Measurements from ENCODE around the gene SYTL1.
A peak's percentile ranks its signal among the peaks of the same experiment; 100 is the strongest.

SYTL1 gene

GRCh38 chr1:27314737-27315136 is 27.1 kb upstream of the SYTL1 start:
- no peak overlapping the region for H3K4me3 ChIP-seq (ENCODE audit: low read length)
- DNase-seq (ENCODE audit: low read depth, low spot score), result no peak

DNA sequence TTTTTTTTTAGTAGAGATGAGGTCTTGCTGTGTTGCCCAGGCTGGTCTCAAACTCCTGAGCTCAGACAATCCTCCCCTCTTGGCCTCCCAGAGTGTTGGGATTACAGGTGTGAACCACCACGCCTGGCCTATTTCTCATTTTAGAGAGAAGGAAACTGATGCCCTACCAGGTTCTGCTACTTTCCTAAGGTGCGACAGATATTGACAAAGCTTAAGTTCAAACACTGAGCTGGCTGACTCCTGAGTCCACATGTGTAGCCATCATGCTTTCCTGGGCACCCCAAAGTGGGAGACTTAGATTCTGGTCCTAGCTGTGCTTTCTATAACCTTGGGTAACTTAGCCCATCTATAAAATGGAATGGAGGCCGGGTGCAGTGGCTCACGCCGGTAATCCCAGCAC is 25.0 kb upstream of the SYTL1 start:
- H3K4me3 ChIP-seq (ENCODE audit: low read length), result no peak overlapping the region
- DNase-seq (ENCODE audit: low read depth, low spot score), result no peak

GRCh38 chr1:27318136-27318535 is 23.7 kb upstream of the SYTL1 start:
- DNase-seq (ENCODE audit: low read depth, low spot score), result no peak
- no peak overlapping the region for H3K4me3 ChIP-seq (ENCODE audit: low read length)

GRCh38 chr1:27318596-27318995 is 23.2 kb upstream of the SYTL1 start:
- no peak overlapping the region for H3K4me3 ChIP-seq (ENCODE audit: low read length)
- no peak for DNase-seq (ENCODE audit: low read depth, low spot score)

- H3K4me3 ChIP-seq (ENCODE audit: low read length), result peak within 1 kb of the TSS; percentile 93
- peak; percentile 94 for DNase-seq (ENCODE audit: low read depth, low spot score)
Measured at GRCh38 chr1:27321813-27322568, 19.8 kb upstream of the SYTL1 start, which contains the start of gene TMEM222. TMEM222 (plus strand) TSS chr1:27322163; CDS start chr1:27322198, 35 bp downstream.

GRCh38 chr1:27322569-27323240 is 19.1 kb upstream of the SYTL1 start:
- no peak for DNase-seq (ENCODE audit: low read depth, low spot score)

GRCh38 chr1:27325286-27325685 is 16.5 kb upstream of the SYTL1 start:
- no peak for DNase-seq (ENCODE audit: low read depth, low spot score)
- H3K4me3 ChIP-seq (ENCODE audit: low read length), result no peak overlapping the region

More at GRCh38 chr1:27322569-27323240, 19.1 kb upstream of the SYTL1 start:
- peak overlapping the region; percentile 93 for H3K4me3 ChIP-seq (ENCODE audit: low read length)

DNA sequence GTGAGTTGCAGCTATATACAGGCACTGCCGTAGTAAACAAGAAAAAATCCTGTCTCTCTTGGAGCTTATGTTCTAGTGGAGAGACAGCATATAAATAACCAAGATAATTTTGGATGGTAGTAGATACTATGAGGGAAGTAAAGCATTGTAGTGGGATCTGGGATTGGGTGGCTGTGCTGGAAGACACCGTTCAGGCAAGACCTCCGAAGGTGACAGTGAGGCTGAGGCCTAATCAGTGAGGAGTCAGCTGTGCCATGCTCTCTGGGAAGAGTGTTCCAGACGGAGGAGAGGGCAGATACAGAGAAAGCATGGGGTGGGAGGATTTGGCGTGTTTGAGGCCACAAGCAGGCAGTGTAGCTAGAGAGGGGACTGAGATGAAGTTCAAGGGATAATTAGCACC is 13.9 kb upstream of the SYTL1 start:
- no peak for DNase-seq (ENCODE audit: low read depth, low spot score)
- H3K4me3 ChIP-seq (ENCODE audit: low read length), result no peak overlapping the region

- DNase-seq (ENCODE audit: low read depth, low spot score), result no peak
- no peak overlapping the region for H3K4me3 ChIP-seq (ENCODE audit: low read length)
Measured at GRCh38 chr1:27330786-27331185, 11.0 kb upstream of the SYTL1 start.

- no peak overlapping the region for H3K4me3 ChIP-seq (ENCODE audit: low read length)
- DNase-seq (ENCODE audit: low read depth, low spot score), result no peak
Measured at GRCh38 chr1:27331426-27331825, 10.4 kb upstream of the SYTL1 start.

GRCh38 chr1:27331922-27332321 is 9.9 kb upstream of the SYTL1 start:
- DNase-seq (ENCODE audit: low read depth, low spot score), result no peak
- no peak overlapping the region for H3K4me3 ChIP-seq (ENCODE audit: low read length)

DNA sequence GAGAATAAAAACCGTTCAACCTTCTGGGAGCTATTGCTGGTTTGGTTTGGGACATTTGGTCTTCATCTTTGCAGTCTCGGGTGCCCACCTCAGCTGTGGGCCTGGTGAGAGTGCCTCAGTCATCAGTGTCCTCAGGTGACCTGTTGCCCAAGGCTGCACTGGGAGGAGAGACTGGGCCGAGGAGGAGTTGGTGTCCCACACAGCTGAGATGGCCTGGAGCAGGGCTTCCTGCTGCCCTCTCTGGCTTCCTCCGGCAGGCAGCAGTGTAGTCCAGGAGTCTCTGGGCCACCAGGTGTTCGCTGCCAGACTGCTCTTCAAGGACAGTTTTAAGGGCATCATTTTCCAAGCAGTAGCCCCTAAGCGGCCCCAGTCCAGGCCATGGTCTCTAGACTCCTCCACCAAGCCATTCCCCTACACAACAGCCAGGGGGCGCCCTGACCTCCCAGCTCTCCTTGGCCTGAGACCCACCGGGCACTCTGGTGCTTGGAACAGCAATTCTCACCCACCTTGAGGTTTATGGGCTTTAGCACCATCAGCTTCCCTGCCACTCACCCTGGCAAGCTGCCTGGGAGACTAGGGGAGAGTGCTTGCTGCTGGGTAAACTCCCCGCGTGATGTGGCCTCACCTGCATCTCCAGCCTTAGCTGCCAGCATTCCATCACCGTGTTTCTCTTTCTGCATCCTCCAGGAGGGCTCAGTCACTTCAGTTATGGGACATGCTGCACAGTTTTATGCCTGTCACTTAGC is 9.1 kb upstream of the SYTL1 start:
- H3K4me3 ChIP-seq (ENCODE audit: low read length), result no peak overlapping the region
- DNase-seq (ENCODE audit: low read depth, low spot score), result no peak

DNA sequence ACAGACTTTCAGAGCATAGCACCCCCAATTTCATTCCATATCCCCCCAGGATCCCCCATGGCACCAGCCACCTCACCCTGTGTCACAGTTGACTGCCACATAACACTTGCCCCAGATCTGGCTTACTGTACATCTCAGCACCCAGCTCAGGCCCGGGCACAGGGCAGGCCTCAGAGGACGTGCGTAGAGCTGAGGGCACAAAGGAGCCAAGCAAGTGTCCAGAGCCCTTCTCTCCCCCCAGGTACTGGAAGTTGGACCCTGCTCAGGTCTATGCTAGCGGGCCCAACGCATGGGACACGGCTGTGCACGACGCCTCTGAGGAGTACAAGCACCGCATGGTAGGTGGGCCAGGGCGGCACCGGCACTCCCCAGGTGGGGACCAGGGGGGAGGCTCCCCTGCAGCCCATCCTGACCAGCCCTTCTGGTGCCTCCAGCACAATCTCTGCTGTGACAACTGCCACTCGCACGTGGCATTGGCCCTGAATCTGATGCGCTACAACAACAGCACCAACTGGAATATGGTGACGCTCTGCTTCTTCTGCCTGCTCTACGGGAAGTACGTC is 8.0 kb upstream of the SYTL1 start:
- no peak for DNase-seq (ENCODE audit: low read depth, low spot score)
- H3K4me3 ChIP-seq (ENCODE audit: low read length), result no peak overlapping the region

DNA sequence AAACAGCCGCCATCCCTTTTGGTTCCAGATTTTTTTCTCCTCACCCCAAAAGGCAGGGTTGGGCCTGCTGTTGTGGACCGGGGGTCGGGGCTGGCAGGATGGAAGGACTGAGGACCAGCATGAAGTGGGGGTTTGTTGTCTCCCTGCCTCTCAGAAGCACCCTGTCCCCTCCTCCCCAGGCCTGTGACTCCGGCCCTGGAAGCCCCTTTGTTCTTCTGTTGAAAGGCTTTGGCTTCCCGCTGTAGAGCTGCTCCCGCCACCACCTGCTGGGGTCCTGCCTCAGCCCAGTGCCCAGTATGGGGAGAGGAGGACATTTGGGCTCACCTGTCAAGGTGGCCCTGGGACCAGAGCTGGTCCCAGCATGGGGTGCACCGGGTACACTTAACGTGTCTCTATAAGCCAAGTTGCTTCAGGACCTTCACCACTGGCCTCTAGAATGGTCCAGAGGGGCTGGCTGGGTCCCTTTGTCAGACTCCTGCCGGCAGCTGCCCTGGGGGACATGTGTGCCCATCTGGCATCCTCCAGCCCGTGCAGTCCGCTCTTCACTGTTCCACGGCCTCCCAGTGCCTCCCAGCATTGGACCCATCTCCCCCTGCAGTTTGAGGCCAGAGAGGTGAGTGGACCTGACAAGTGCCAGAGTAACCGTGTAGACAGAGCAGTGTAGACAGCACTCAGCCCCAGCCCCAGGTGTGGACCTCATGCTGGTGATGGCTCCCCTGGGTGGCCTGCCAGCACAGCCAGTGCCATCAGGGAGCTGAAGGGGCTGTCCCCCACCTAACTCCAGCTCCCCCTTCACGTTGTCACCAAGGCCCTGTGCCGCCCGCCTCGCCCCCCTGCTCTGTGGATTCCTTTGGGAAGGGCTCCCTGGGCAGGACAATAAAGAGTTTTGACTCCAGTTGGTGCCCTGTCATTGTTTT is 6.1 kb upstream of the SYTL1 start:
- DNase-seq (ENCODE audit: low read depth, low spot score), result no peak
- H3K4me3 ChIP-seq (ENCODE audit: low read length), result no peak overlapping the region

DNA sequence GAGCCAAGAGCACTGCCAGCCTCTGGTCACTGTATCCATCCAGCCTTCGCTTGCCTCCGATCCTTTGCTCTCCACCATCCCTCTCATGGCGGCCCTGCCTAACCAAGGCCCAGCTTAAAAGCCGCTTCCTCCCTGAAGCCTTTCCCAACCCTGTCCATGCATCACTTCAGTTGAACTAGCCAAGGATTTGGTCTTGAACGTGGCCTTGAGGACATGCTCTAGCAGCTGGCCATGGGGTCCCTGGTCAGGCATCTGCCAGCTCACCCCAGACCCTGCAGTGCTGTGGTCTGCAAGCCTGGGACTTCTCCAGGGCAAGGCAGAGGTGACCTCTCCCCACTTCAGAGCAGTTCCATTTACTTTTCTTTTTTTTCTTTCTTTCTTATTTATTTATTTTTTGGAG is 5.1 kb upstream of the SYTL1 start:
- H3K4me3 ChIP-seq (ENCODE audit: low read length), result no peak overlapping the region
- no peak for DNase-seq (ENCODE audit: low read depth, low spot score)

GRCh38 chr1:27338751-27339150 is 3.1 kb upstream of the SYTL1 start:
- no peak for DNase-seq (ENCODE audit: low read depth, low spot score)

DNA sequence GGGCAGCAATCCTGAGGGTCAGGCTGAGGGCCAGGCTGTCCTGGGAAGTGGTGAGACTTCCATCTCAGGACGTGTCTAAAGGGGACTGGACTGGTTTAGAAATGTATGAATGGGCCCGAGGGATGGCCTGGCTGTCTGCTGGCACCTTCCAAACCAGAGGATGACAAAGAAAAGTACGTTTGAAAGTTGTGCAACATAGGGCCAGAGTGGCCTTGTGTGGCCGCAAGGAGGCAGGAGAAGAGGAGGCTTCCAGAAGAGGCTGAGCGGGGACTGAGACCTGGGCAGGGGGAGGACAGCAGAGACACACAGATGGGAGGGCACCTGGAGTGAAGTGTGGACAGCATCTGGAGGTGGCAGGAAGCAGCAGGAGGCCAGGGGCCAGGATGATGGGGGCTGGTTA is 2.6 kb upstream of the SYTL1 start:
- DNase-seq (ENCODE audit: low read depth, low spot score), result no peak
- H3K4me3 ChIP-seq (ENCODE audit: low read length), result no peak overlapping the region

More at GRCh38 chr1:27338751-27339150, 3.1 kb upstream of the SYTL1 start:
- no peak overlapping the region for H3K4me3 ChIP-seq (ENCODE audit: low read length)

GRCh38 chr1:27342391-27342777 is 562 bp downstream of the SYTL1 start:
- peak; percentile 32 for DNase-seq (ENCODE audit: low read depth, low spot score)
- peak overlapping the region; percentile 85 for H3K4me3 ChIP-seq (ENCODE audit: low read length)
